IMR-90 (cell line): ENCODE results near the gene CPAMD8. TPM values are rescaled to one million over a fixed set of nuclear protein-coding genes. Genes with fewer than 3 reads are reported as not detected.
A peak's percentile ranks its signal among the peaks of the same experiment; 100 is the strongest.
"Not testable (repeated sequence)": the region's sequence is repeated elsewhere in the genome, so short reads cannot be mapped to it uniquely, and the experiment has no call there.

Experiments used
- ATAC-seq: fragments of 200-7000 bp; cut with Tn5 transposase; 2 replicates; pipeline ENCODE4 v1.9.1; 2020; ENCODE audit warnings: low read depth, mild to moderate bottlenecking, moderate library complexity
- BruUV-seq: library from RNA; stranded (reverse); fragments of 400-500 nt; replicated peaks from 2 replicates; lab custom pipeline; 2021; lab: Mats Ljungman, UMichigan
- CTCF ChIA-PET: fragments of 300-600 bp; formaldehyde crosslinking; extraction: SDS; loops from one replicate; lab custom pipeline; 2021; ENCODE audit warnings: antibody characterized with exemption; lab: Yijun Ruan, JAX
- POLR2A ChIA-PET: fragments of 300-600 bp; sonication (Branson Sonifier 250); formaldehyde crosslinking; loops from one replicate; lab custom pipeline; 2022; ENCODE audit warnings: antibody characterized with exemption; ENCODE audit not compliant: unreplicated experiment; lab: Charles Lee
- DNase-seq: peaks from one replicate; pipeline ENCODE4 v3.0.0; 2013
- H2AFZ ChIP-seq: replicated peaks from 2 replicates; pipeline ENCODE3; 2013; ENCODE audit warnings: low read length, mild to moderate bottlenecking; ENCODE audit not compliant: poor library complexity
- H2AK5ac ChIP-seq: 2 replicates; pipeline ENCODE4 v1.6.1; 2013; ENCODE audit warnings: low read depth, low read length, inconsistent platforms
- H2AK9ac ChIP-seq: replicated peaks from 2 replicates; pipeline ENCODE3; 2013; ENCODE audit warnings: mild to moderate bottlenecking, low read depth, low read length, moderate library complexity; ENCODE audit not compliant: poor library complexity
- H2BK120ac ChIP-seq: 2 replicates; pipeline ENCODE4 v1.6.1; 2013; ENCODE audit warnings: low read depth, low read length, inconsistent platforms
- H2BK15ac ChIP-seq: 3 replicates; pipeline ENCODE4 v1.6.1; 2013; ENCODE audit warnings: low read depth, low read length, inconsistent platforms
- H2BK20ac ChIP-seq: 2 replicates; pipeline ENCODE4 v1.6.1; 2013; ENCODE audit warnings: low read depth, mild to moderate bottlenecking, inconsistent platforms, low read length, moderate library complexity
- H2BK5ac ChIP-seq: 2 replicates; pipeline ENCODE4 v1.6.1; 2013; ENCODE audit warnings: mild to moderate bottlenecking, low read depth, low read length, inconsistent platforms; ENCODE audit not compliant: poor library complexity, severe bottlenecking
- H3K14ac ChIP-seq: replicated peaks from 2 replicates; pipeline ENCODE4 v1.6.1; 2013; ENCODE audit warnings: low read depth, low read length, inconsistent platforms
- H3K18ac ChIP-seq: 2 replicates; pipeline ENCODE4 v1.6.1; 2013; ENCODE audit warnings: low read depth, low read length, control low read depth
- H3K23ac ChIP-seq: 2 replicates; pipeline ENCODE4 v1.6.1; 2013; ENCODE audit warnings: low read depth, low read length, inconsistent platforms
- H3K27ac ChIP-seq: 2 replicates; pipeline ENCODE4 v1.5.1; 2013; ENCODE audit warnings: mild to moderate bottlenecking, control low read depth, low read length; ENCODE audit not compliant: insufficient read depth
- H3K27me3 ChIP-seq: 2 replicates; pipeline ENCODE4 v1.6.1; 2013; ENCODE audit warnings: low read length; ENCODE audit not compliant: control insufficient read depth, insufficient read depth
- H3K36me3 ChIP-seq: 2 replicates; pipeline ENCODE4 v1.6.1; 2013; ENCODE audit warnings: low read length, mixed read lengths; ENCODE audit not compliant: control insufficient read depth, insufficient read depth
- H3K4ac ChIP-seq: 2 replicates; pipeline ENCODE4 v1.6.1; 2013; ENCODE audit warnings: low read depth, low read length, inconsistent platforms
- H3K4me1 ChIP-seq: 2 replicates; pipeline ENCODE4 v1.6.1; 2013; ENCODE audit warnings: low read length, mixed read lengths; ENCODE audit not compliant: control insufficient read depth, insufficient read depth
- H3K4me2 ChIP-seq: 2 replicates; pipeline ENCODE4 v1.6.1; 2013; ENCODE audit warnings: low read depth, mild to moderate bottlenecking, control low read depth, low read length, moderate library complexity
- H3K4me3 ChIP-seq: 2 replicates; pipeline ENCODE4 v1.5.1; 2013; ENCODE audit warnings: low read depth, mild to moderate bottlenecking, control low read depth, low read length, moderate library complexity; ENCODE audit not compliant: insufficient read depth
- H3K56ac ChIP-seq: 2 replicates; pipeline ENCODE4 v1.6.1; 2013; ENCODE audit warnings: low read length, inconsistent platforms; ENCODE audit not compliant: insufficient read depth; ENCODE audit errors: extremely low read depth
- H3K79me1 ChIP-seq, 2 experiments: 2 replicates each; pipeline ENCODE4 v1.6.1; 2013; ENCODE audit warnings: low read length in 2 of 2, inconsistent platforms in 1 of 2, low read depth in 1 of 2
- H3K9ac ChIP-seq: 2 replicates; pipeline ENCODE4 v1.6.1; 2013; ENCODE audit warnings: low read depth, low read length, control low read depth
- H3K9me1 ChIP-seq: 2 replicates; pipeline ENCODE4 v1.6.1; 2013; ENCODE audit warnings: low read length, inconsistent platforms; ENCODE audit not compliant: insufficient read depth
- H3K9me3 ChIP-seq: 2 replicates; pipeline ENCODE4 v1.6.1; 2013; ENCODE audit warnings: low read length; ENCODE audit not compliant: control insufficient read depth, insufficient read depth
- H4K20me1 ChIP-seq: 2 replicates; pipeline ENCODE4 v1.6.1; 2013; ENCODE audit warnings: low read length, inconsistent platforms; ENCODE audit not compliant: insufficient read depth
- H4K5ac ChIP-seq: 2 replicates; pipeline ENCODE4 v1.6.1; 2013; ENCODE audit warnings: mild to moderate bottlenecking, low read depth, low read length, control low read depth
- H4K8ac ChIP-seq, 2 experiments: 2 replicates each; pipeline ENCODE4 v1.6.1; 2013; ENCODE audit warnings: low read depth in 2 of 2, low read length in 2 of 2, control low read depth in 1 of 2, inconsistent platforms in 1 of 2
- H4K91ac ChIP-seq: 2 replicates; pipeline ENCODE4 v1.6.1; 2013; ENCODE audit warnings: low read depth, low read length, inconsistent platforms; ENCODE audit not compliant: insufficient read depth
- FOS ChIP-seq: fragments of 150-350 bp; IDR thresholded peaks from 2 replicates; pipeline ENCODE4 v1.6.1; 2016; ENCODE audit warnings: low read depth, low read length
- MAZ ChIP-seq: IDR thresholded peaks from 2 replicates; pipeline ENCODE4 v1.6.1; 2012; ENCODE audit warnings: low read depth, mild to moderate bottlenecking, low read length, improper control_type of control experiment, moderate library complexity, borderline replicate concordance
- RAD21 ChIP-seq: IDR thresholded peaks from 2 replicates; pipeline ENCODE4 v1.6.1; 2012; ENCODE audit warnings: low read length, improper control_type of control experiment
- WGBS, 2 experiments: methylation state at CpG; one replicate each; pipeline versions ENCODE4 v1.1.5 to v1.1.7; 2013; ENCODE audit warnings: missing lambda C conversion rate in 2 of 2; ENCODE audit not compliant: insufficient read length in 1 of 2; ENCODE audit errors: extremely low coverage in 2 of 2; 5-methylcytosine and 5-hydroxymethylcytosine counted together
- dilution Hi-C: fragments of 300-500 bp; cut with HindIII; formaldehyde crosslinking; loops from one replicate; pipeline ENCODE4 v1.14.3; 2018; ENCODE audit warnings: low sequenced_read_pairs; ENCODE audit not compliant: unreplicated experiment
- in situ Hi-C: fragments of 300-500 bp; cut with MboI; formaldehyde crosslinking; loops from 3 replicates; pipeline ENCODE4 v1.14.3; 2019; ENCODE audit warnings: low sequenced_read_pairs, inconsistent platforms, mixed read lengths
- intact Hi-C: fragments of 100-400 bp; cut with micrococcal nuclease; formaldehyde crosslinking; loops from 2 replicates; pipeline ENCODE4 v1.10.0; 2022
- polyA plus RNA-seq, 3 experiments: library from polyadenylated mRNA; depleted of rRNA; stranded (reverse); fragments of >200 nt; gene quantifications; 2 replicates each; pipeline ENCODE4 v1.2.3, GENCODE V29; 2012; ENCODE audit warnings: low replicate concordance in 1 of 3
- total RNA-seq: library from RNA; depleted of rRNA; stranded (reverse); fragments of >200 nt; gene quantifications from 2 replicates; pipeline ENCODE4 v1.2.3, GENCODE V29; 2012

The CPAMD8 gene
- total and polyA plus RNA-seq, 2 of the 4 experiments (the other 2 are of a cell fraction): 0.36 to 0.79 TPM

- Histone ChIP-seq H3K23ac (no peak overlapping the region), H3K79me1 (no peaks in the 10 kb centered on the region), H2BK15ac (no peak overlapping the region), H3K27ac (no peak overlapping the region), H3K4me2 (no peak overlapping the region), H3K4me1 (no peaks in the 10 kb centered on the region), H2BK20ac (no peak overlapping the region), H3K4ac (no peak overlapping the region), H3K36me3 (no peaks in the 10 kb centered on the region), H3K14ac (no peak overlapping the region), H2AK9ac (no peak overlapping the region), H3K9me1 (no peaks in the 10 kb centered on the region), H3K4me3 (no peak overlapping the region), H2BK120ac (no peak overlapping the region), H3K56ac (no peak overlapping the region), H3K9me3 (peaks cover 7% of the 10 kb centered on the region), H3K18ac (no peak overlapping the region), H4K5ac (no peak overlapping the region), H2AFZ (no peak overlapping the region), H2AK5ac (no peak overlapping the region), H4K20me1 (no peaks in the 10 kb centered on the region), H4K8ac (no peak overlapping the region), H4K91ac (no peak overlapping the region), H3K9ac (no peak overlapping the region), H2BK5ac (no peak overlapping the region), H3K27me3 (no peaks in the 10 kb centered on the region)
- ChIA-PET POLR2A (no interaction called here), CTCF (no interaction called here)
- dilution Hi-C loops: no loop called here
- intact Hi-C loops: no loop called here
- in situ Hi-C loops: no loop called here
- DNase-seq (no peak), ATAC-seq (no peak)
- no CpG with 5 or more reads among the region's 1 CpG for WGBS, 2 experiments
- no TSS peak for BruUV-seq
- no peak for TF ChIP-seq FOS
- no peak for TF ChIP-seq MAZ
- no peak for TF ChIP-seq RAD21
Measured at GRCh38 chr19:16969135-16969534, 57.5 kb downstream of the CPAMD8 start.

- 29% methylated on average over 9 of the region's 20 CpGs; no CpG with 5 or more reads in 1 of the 2 experiments for WGBS, 2 experiments
- H3K27ac ChIP-seq, H4K5ac ChIP-seq, H3K56ac ChIP-seq, H2AFZ ChIP-seq, H3K4me2 ChIP-seq, in situ Hi-C loops, H4K20me1 ChIP-seq, H2AK5ac ChIP-seq, intact Hi-C loops, H2AK9ac ChIP-seq, H3K79me1 ChIP-seq, H2BK20ac ChIP-seq, H3K4ac ChIP-seq, dilution Hi-C loops, POLR2A ChIA-PET, H2BK120ac ChIP-seq, H3K9me1 ChIP-seq, BruUV-seq, H3K36me3 ChIP-seq, H4K91ac ChIP-seq, H3K14ac ChIP-seq, CTCF ChIA-PET, H2BK15ac ChIP-seq, H2BK5ac ChIP-seq, H3K9me3 ChIP-seq, H3K18ac ChIP-seq, H3K4me1 ChIP-seq, H3K4me3 ChIP-seq, DNase-seq, H3K9ac ChIP-seq, H3K27me3 ChIP-seq, H3K23ac ChIP-seq: not testable (repeated sequence)
- ATAC-seq: peak; percentile 27; the same call in 1 of the 2 replicates
- H4K8ac ChIP-seq: 0 out of 4 replicates have a peak overlapping the region, but pooled peaks of 1 of the 2 experiments have one; percentile 16
Measured at GRCh38 chr19:16960996-16961822, 65.4 kb downstream of the CPAMD8 start.
